ENCODE results near the gene OTUB1.

OTUB1 gene

DNA sequence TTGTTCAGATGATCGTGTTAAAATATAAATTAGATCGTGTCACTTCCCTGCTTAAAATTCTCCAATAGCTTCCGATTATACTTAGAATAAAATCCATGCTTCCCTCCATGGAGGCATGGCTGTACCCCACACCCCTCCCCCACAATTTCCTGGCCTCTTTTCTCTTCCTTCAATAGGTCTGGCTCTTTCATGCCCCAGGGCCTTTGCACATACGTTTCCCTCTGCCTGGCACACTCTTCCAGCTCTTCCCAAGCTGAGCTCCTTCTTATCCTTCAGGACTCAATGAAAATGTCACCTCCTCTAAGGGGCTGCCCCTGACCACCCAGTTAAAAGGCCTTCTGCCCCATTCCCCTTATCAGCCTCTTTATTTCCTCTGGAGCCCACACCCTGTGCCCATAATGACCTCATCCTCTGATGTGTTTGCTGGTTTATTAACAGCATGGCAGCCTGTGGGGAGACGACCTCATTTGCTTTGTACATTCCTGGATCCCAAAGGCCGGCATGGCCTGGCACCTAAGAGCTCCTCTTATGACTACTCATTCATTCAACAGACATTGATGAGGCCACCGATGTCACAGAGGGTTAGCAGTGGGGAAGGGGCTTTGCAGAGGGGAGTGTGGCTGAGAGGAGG, 40.5 kb downstream of the OTUB1 start:
- TF ChIP-seq, protein P1, sequence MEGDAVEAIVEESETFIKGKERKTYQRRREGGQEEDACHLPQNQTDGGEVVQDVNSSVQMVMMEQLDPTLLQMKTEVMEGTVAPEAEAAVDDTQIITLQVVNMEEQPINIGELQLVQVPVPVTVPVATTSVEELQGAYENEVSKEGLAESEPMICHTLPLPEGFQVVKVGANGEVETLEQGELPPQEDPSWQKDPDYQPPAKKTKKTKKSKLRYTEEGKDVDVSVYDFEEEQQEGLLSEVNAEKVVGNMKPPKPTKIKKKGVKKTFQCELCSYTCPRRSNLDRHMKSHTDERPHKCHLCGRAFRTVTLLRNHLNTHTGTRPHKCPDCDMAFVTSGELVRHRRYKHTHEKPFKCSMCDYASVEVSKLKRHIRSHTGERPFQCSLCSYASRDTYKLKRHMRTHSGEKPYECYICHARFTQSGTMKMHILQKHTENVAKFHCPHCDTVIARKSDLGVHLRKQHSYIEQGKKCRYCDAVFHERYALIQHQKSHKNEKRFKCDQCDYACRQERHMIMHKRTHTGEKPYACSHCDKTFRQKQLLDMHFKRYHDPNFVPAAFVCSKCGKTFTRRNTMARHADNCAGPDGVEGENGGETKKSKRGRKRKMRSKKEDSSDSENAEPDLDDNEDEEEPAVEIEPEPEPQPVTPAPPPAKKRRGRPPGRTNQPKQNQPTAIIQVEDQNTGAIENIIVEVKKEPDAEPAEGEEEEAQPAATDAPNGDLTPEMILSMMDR (conservative IDR thresholded peaks at IDR 0.05; ENCODE audit: low read length) = no peak

DNA sequence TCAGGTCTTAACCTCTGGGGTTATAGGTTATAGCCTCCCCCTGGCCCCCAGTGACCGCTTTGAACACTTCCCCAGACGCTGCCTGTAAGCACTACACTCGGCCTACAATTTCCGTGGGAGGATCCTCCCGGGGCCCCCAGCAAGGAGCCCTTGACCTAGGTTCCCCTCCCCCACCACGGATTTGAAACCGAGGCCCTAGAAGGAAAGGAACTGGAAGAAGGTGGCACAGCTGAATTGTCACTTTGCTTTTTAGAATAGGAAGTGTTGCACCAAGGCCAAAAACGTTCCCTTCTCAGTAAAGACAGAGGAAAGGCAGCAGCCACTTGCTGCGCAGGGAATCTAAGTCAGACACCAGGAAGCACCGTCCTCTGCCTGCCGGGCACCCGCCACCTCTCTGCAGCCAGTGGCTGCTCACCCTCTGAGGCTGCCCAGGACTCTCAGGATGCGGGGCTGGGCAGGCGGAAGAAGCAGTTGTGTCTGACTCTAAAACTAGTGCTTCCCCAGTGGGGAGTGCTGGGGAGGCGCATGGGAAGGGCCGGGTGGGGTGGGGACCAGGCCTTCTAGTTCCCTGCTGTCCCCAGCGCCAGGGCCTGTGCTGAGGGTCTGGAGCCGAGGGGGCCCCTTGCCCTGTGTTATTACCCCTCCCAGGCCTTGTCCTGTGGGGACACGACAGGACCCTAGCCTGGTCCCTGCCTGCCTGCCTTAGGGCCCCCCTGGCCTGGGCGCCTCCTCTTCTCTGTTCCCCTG, 41.6 kb downstream of the OTUB1 start:
- no peak overlapping the region for H3K4me3 ChIP-seq (ENCODE audit: low read length)
- TF ChIP-seq, protein P1 (conservative IDR thresholded peaks at IDR 0.05; ENCODE audit: low read length) = no peak
- DNase-seq (ENCODE audit: low read depth) = no peak

More for the DNA sequence above, 40.5 kb downstream of the OTUB1 start:
- no peak for DNase-seq (ENCODE audit: low read depth)
- H3K4me3 ChIP-seq (ENCODE audit: low read length) = no peak overlapping the region

DNA sequence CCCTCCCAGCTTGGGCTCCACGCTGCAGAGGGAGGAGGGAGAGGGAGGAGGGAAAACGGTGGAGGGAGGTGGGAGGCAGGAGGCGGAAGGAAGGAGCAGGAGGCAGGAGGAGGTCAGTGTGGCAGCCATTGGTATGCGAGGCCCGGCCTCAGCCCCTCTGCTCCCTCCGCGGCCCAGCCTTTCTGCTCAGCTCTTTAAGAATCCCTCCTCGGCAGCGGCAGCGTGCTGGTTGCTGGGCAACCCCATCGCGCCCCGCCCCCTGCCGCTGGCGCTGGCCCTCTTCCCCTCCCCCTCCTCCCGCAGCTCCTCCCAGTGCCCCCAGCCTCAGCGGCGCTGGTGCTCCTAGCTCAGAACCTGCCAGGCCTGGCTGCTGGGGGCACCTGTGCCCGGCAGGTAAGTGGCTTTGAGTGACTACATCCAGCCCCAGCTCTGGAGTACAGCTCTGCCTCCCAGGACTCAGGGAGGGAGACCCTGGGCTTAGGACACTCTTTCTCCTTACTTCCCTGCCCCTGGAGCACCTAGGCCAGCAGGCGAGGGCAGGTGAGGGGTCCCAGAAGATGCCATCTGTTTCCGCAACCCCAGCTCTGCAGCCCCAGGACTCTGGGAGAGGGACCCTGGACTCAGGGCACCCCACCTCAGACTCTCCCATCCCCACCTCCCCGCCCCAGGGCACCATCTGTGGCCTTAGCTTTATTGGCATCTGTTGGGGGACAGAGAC, 42.3 kb downstream of the OTUB1 start:
- TF ChIP-seq, protein P1 (conservative IDR thresholded peaks at IDR 0.05; ENCODE audit: low read length) = no peak
- no peak for DNase-seq (ENCODE audit: low read depth)
- H3K4me3 ChIP-seq (ENCODE audit: low read length) = no peak overlapping the region

DNA sequence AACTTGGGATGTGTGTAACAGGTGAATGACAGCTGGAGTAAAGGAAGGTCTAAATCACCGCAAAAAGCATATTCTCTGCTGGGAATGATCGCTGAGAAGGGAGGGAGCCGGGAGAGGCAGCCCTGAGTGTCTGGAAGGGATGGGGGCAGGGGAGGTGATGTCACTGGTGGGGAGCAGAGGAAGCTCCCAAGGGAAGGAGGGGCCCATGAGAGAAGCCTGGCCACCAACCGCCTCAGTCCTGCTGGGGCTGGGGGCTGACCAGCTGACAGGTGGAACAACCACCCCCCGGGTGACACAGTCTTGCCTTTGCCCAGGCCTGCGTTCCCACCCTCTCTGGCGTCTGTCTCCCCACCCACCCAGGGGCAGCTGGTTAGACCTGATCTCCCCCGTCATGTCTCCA, 43.5 kb downstream of the OTUB1 start:
- no peak overlapping the region for H3K4me3 ChIP-seq (ENCODE audit: low read length)
- DNase-seq (ENCODE audit: low read depth) = no peak
- TF ChIP-seq, protein P1 (conservative IDR thresholded peaks at IDR 0.05; ENCODE audit: low read length) = no peak

DNA sequence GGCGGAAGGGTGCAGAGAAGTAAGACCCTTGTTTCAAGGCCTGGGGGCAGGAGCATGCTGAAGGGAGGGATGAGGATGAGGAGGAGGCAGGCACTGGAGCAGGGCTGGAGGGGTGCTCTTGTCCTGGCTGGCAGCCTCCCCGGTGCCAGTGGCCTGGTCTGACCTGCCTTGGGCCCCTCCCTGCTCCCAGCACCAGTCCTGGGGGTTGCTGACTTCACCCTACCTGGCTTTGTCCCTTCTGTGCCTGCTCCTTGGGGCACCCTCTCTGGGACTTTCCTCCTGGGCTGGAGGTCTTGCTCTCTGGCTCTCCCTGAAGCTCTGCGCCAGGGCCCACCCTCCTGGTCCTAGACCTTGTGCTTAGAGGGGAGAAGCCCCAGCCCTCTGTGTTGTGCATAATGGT, 44.8 kb downstream of the OTUB1 start:
- DNase-seq (ENCODE audit: low read depth) = no peak
- TF ChIP-seq, protein P1 (conservative IDR thresholded peaks at IDR 0.05; ENCODE audit: low read length) = no peak
- no peak overlapping the region for H3K4me3 ChIP-seq (ENCODE audit: low read length)

DNA sequence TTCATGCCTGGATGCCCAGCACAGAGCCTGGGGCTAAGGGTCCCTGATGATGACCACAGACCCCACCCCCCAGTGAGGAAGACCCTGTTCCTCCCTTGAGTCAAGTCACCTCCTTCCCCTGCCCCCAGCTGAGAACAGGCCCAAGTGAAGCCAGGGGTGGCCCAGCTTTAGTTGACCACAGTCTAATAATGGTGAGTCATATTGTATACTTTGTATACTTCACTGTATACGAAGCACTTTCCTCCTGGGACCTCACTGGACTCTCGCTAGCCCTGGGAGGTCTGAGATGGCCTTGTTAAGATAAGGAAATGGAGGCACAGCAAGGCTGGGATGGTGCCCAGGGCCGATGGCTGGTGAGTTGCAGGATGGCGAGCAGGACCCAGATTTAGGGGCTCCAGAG, 45.8 kb downstream of the OTUB1 start:
- DNase-seq (ENCODE audit: low read depth) = no peak
- TF ChIP-seq, protein P1 (conservative IDR thresholded peaks at IDR 0.05; ENCODE audit: low read length) = no peak

More for the DNA sequence above, 45.8 kb downstream of the OTUB1 start:
- H3K4me3 ChIP-seq (ENCODE audit: low read length) = no peak overlapping the region
